Measurements from ENCODE around the gene FHAD1. TPM values are rescaled to one million over a fixed set of nuclear protein-coding genes. Genes with fewer than 3 reads are reported as not detected.

The FHAD1 gene
- total and polyA plus RNA-seq, 2 donors (not counting 3 experiments of a cell fraction or from before 2014, with no cell fraction given) = 0.04 to 0.69 TPM

GRCh38 chr1:15280416-15280815 is 33.4 kb downstream of the FHAD1 start:
- no peak overlapping the region for H3K4me3 ChIP-seq (replicated peaks in 1 of 3; ENCODE audit: insufficient read depth in 1 of 3, low read depth in 1 of 3, low read length in 3 of 3)

GRCh38 chr1:15282038-15282437 is 35.0 kb downstream of the FHAD1 start:
- peaks cover 0 to 2% of the 10 kb centered on the region in 2 experiments for H3K27me3 ChIP-seq (ENCODE audit: control insufficient read depth in 2 of 2, insufficient read depth in 2 of 2, low read length in 2 of 2)
- H3K36me3 ChIP-seq (ENCODE audit: control insufficient read depth in 2 of 2, extremely low read depth in 1 of 2, insufficient read depth in 2 of 2, low read length in 2 of 2) = no peaks in the 10 kb centered on the region
- H3K79me2 ChIP-seq (ENCODE audit: control insufficient read depth, insufficient read depth, low read length) = no peaks in the 10 kb centered on the region
- no peaks in the 10 kb centered on the region for H4K20me1 ChIP-seq (replicated peaks; ENCODE audit: control insufficient read depth, extremely low read depth, insufficient read depth, low read length)
- no peaks in the 10 kb centered on the region for H3K9me1 ChIP-seq (replicated peaks; ENCODE audit: control insufficient read depth, extremely low read depth, insufficient read depth, low read length)
- no peak for FAIRE-seq
- ChIA-PET POLR2A (no interaction called here), CTCF (interaction anchor here (0.9 kb wide), 1 partner anchor 149 kb away, joined by 3 read pairs; no protein-coding TSS in a partner anchor)
- H3K9me3 ChIP-seq (replicated peaks; ENCODE audit: control insufficient read depth, insufficient read depth, low read length) = no peaks in the 10 kb centered on the region
- H3K27ac ChIP-seq (ENCODE audit: insufficient read depth, low read depth, low read length) = no peak overlapping the region
- H3K4me2 ChIP-seq (ENCODE audit: insufficient read depth, low read length) = no peak overlapping the region
- no TSS peak for BruUV-seq (replicated peaks)
- intact Hi-C loops (cut with micrococcal nuclease) (no loop called here), dilution Hi-C loops (cut with MboI; ENCODE audit: extremely low pct_ligation_motif_present, low sequenced_read_pairs) (no loop called here)
- H3K4me1 ChIP-seq (ENCODE audit: control insufficient read depth, extremely low read depth, insufficient read depth, low read length) = no peaks in the 10 kb centered on the region
- H3K9ac ChIP-seq (replicated peaks; ENCODE audit: extremely low read depth, insufficient read depth, low read length) = no peak overlapping the region
- no peak overlapping the region for H2AFZ ChIP-seq (ENCODE audit: low read depth, low read length)
- H3K4me3 ChIP-seq (replicated peaks in 1 of 3; ENCODE audit: insufficient read depth in 1 of 3, low read depth in 1 of 3, low read length in 3 of 3) = no peak overlapping the region
- TF ChIP-seq GATA2 (IDR thresholded peaks at IDR 0.05; ENCODE audit: insufficient read depth, insufficient read length, low read depth, low read length) (no peak), FOS (IDR thresholded peaks at IDR 0.05; ENCODE audit: borderline replicate concordance, insufficient read depth, low read length) (no peak), CTCF (IDR thresholded peaks at IDR 0.05; ENCODE audit: extremely low read depth in 1 of 2, insufficient read depth in 1 of 2, low read depth in 1 of 2, low read length in 2 of 2) (no peak), EZH2 (IDR thresholded peaks at IDR 0.05; ENCODE audit: borderline replicate concordance, low read depth, low read length, severe bottlenecking) (no peak), JUN (IDR thresholded peaks at IDR 0.05; ENCODE audit: borderline replicate concordance, insufficient read depth, insufficient read length, low read depth) (no peak), MYC (IDR thresholded peaks at IDR 0.05; ENCODE audit: low read depth, low read length) (no peak)
- no peak for DNase-seq (ENCODE audit: low read depth, low spot score)

More at GRCh38 chr1:15280416-15280815, 33.4 kb downstream of the FHAD1 start:
- ChIA-PET POLR2A (no interaction called here), CTCF (interaction anchor here (1.0 to 2.8 kb wide), 5 partner anchors 8 to 152 kb away, joined by 3 to 12 read pairs (median 3); no protein-coding TSS in a partner anchor)
- no peak overlapping the region for H2AFZ ChIP-seq (ENCODE audit: low read depth, low read length)
- H3K9me3 ChIP-seq (replicated peaks; ENCODE audit: control insufficient read depth, insufficient read depth, low read length) = no peaks in the 10 kb centered on the region
- H4K20me1 ChIP-seq (replicated peaks; ENCODE audit: control insufficient read depth, extremely low read depth, insufficient read depth, low read length) = no peaks in the 10 kb centered on the region
- no peaks in the 10 kb centered on the region for H3K9me1 ChIP-seq (replicated peaks; ENCODE audit: control insufficient read depth, extremely low read depth, insufficient read depth, low read length)
- dilution Hi-C loops (cut with MboI; ENCODE audit: extremely low pct_ligation_motif_present, low sequenced_read_pairs) (no loop called here), intact Hi-C loops (cut with micrococcal nuclease) (no loop called here)
- H3K79me2 ChIP-seq (ENCODE audit: control insufficient read depth, insufficient read depth, low read length) = no peaks in the 10 kb centered on the region
- H3K4me1 ChIP-seq (ENCODE audit: control insufficient read depth, extremely low read depth, insufficient read depth, low read length) = no peaks in the 10 kb centered on the region
- FAIRE-seq (no peak), DNase-seq (ENCODE audit: low read depth, low spot score) (no peak)
- no peaks in the 10 kb centered on the region for H3K36me3 ChIP-seq (ENCODE audit: control insufficient read depth in 2 of 2, extremely low read depth in 1 of 2, insufficient read depth in 2 of 2, low read length in 2 of 2)
- peaks cover 0 to 2% of the 10 kb centered on the region in 2 experiments for H3K27me3 ChIP-seq (ENCODE audit: control insufficient read depth in 2 of 2, insufficient read depth in 2 of 2, low read length in 2 of 2)
- H3K27ac ChIP-seq (ENCODE audit: insufficient read depth, low read depth, low read length) = no peak overlapping the region
- no peak overlapping the region for H3K4me2 ChIP-seq (ENCODE audit: insufficient read depth, low read length)
- no peak overlapping the region for H3K9ac ChIP-seq (replicated peaks; ENCODE audit: extremely low read depth, insufficient read depth, low read length)
- no TSS peak for BruUV-seq (replicated peaks)
- no peak for TF ChIP-seq POLR2A (IDR thresholded peaks at IDR 0.05; ENCODE audit: low read depth, low read length)

Measured in endothelial cell of umbilical vein (primary cell).